Globus pallidus (tissue), 1 donor: ENCODE results near the gene MAPK1.
"Not testable (repeated sequence)": the region's sequence is repeated elsewhere in the genome, so short reads cannot be mapped to it uniquely, and the experiment has no call there.

Experiments used
- DNase-seq: peaks from one replicate; pipeline ENCODE4 v3.0.0-alpha.2; 2015; ENCODE audit warnings: low spot score

MAPK1 gene

DNA sequence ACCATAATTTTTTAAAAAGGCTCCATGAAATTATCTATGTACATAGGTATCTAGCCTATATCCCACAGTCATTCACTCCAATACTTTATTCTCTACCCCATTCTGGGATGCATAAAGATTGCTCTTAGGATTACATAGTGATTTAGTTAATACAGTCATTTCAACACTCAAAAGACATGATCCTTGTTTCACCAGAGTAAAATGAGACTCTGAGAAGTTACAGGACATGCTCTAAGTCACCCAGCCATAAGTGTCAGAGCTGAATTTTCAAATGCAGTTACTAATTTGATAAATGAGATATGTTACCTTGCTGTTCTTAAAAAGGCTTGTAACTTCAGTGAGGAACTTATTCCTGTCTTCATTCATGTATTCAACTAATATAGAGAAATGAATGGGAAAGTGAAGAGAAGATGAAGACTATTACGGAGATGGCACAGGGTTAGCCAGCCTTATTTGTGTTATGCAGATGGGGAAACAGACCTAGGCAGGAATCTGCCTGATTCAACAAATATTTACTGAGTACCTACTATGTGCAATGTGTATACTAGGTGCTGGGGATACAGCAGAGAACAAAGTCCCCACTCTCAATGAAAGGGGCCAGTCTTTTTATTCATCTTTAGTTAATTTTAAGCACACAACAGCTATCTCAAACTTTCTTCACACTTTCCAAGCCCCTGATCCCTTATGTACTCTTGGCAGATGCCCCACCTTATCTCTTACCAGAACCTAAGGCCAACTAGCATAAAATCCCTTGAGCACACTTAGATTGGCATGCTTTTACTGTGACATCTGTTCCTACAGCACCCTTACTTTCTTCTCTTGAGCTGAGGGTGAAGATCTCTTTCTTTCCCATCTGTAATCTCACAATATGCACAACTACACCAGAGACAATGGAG, 21.6 kb downstream of the MAPK1 start:
- no peak for DNase-seq

DNA sequence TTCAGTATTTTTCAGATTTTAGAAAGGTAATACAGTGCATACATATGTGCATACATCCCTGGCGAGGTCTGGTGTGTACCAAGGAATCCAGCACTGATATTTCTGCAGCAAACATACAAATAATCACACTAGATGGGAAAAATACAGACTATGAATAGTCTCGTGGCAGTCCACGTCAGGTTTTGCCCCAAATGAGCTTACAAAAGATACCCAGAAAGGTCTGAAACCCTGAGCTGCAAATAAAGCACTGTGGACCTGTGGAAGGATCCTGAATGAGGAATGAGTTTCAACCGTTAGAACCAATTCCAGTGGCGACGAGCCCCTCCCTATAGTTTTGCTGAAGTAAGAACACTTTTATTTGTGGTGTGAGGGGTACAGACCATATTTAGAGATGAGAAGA, 24.5 kb downstream of the MAPK1 start:
- no peak for DNase-seq

DNA sequence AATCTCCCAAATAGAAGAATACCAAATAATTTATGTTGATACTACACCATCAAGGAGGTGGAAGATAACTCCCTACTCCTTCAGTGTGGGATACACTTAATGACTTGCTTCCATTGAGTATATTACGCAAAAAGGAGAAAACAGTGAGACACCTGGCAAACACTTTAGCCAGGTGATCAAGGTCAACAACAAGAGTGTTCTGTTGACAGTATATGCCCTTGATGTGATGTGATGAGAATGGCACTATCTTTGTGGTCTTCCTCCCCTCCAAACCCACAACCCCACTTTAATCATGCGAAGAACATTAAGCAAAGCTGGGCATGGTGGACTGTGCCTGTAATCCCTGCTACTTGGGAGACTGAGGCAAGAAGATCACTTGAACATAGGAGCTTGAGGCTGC, 26.0 kb downstream of the MAPK1 start:
- no peak for DNase-seq

DNA sequence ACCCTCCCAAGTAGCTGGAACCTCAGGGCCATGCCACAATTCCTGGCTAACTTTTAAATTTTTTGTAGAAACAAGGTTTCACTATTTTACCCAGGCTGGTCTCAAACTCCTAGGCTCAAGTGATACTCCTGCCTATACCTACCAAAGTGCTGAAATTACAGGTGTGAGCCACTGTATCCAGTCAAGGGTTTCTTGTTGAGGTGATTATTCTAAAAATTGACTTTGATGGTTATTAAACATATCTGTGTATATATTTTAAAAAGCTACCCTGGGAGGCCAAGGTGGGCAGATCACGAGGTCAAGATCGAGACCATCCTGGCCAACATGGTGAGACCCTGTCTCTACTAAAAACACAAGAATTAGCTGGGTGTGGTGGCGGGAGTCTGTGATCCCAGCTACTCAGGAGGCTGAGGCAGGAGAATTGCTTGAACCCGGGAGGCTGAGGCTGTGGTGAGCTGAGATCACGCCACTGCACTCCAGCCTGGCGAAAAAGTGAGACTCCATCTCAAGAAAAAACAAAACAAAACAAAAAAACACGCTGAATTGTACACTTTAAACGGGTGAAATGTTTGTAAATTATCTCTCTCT, 27.1 kb downstream of the MAPK1 start:
- no peak for DNase-seq

- DNase-seq = no peak
Measured at GRCh38 chr22:21839765-21840140, 27.7 kb downstream of the MAPK1 start.

DNA sequence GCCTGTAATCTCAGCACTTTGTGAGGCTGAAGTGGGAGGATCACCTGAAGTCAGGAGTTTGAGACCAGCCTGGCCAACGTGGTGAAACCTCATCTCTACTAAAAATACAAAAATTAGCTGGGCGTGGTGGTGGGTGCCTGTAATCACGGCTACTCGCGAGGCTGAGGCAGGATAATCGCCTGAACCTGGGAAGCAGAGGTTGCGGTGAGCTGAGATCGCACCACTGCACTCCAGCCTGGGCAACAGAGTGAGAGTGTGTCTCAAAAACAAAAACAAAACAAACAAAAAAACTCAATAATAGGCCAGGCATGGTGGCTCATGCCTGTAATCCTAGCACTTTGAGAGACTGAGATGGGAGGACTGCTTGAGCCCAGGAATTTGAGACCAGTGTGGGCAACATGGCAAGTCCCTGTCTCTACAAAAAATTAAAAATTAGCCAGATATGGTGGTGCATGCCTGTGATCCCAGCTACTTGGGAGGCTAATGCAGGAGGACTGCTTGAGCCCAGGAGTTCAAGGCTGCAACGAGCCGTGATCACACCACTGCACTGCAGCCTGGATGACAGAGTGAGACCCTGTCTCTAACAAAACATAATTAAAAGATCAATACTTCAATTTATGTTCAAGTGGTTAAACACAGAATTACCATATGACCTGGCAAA, 28.2 kb downstream of the MAPK1 start:
- DNase-seq = not testable (repeated sequence)

- DNase-seq = no peak
Measured at GRCh38 chr22:21837248-21837979, 30.0 kb downstream of the MAPK1 start.

DNA sequence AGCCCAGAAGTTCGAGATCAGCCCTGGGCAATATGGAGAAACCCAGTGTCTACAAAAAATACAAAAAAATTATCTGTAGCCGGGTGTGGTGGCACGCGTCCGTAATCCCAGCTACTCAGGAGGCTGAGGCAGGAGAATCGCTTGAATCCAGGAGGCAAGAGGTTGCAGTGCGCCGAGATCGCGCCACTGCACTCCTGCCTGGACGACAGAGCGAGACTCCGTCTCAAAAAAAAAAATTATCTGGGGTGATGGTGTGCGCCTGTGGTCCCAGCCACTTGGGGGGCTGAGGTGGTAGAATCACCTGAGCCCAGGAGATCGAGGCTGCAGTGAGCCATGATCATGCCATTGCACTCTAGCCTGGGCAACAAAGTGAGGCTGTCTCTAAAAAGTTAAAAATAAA, 31.0 kb downstream of the MAPK1 start:
- DNase-seq = not testable (repeated sequence)

DNA sequence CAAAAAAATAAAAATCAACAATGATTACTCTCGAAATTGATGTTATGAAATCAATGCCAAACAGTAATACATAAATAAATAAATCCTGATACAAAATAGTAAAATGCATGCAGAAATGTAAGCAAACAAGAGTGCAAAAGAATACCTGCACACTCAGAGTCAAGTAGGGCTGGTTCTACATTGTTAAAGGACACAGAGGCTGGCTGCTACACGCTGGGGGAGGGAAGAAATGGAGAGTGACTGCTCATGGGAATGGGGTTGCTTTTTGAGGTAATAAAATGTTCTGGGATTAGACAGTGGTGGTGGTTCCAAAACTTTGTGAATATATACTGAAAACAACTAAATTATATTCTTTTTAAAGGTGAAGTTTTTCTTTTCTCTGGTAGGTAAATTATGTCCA, 32.1 kb downstream of the MAPK1 start:
- no peak for DNase-seq

- DNase-seq = no peak
Measured at GRCh38 chr22:21834869-21835268, 32.6 kb downstream of the MAPK1 start.

GRCh38 chr22:21832291-21833290, 34.9 kb downstream of the MAPK1 start:
- no peak for DNase-seq

DNA sequence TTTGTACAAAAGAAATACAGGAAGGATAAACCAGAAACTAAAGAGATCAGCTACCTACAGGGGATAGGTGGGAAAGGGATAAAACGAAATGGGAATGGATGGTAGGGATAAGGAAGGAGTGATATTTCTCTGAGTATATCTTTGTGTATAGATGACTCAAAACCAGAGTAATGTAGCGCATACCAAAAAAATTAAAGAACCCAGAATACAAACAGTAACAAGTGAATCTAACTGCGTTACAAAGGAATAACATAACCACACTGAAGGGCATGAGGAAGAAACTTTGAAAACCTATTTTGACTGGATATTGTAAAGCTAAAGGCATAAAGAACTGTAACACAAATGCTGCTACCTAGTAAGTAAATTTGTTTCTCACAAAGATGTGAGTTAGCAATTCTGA, 37.9 kb downstream of the MAPK1 start:
- no peak for DNase-seq

DNA sequence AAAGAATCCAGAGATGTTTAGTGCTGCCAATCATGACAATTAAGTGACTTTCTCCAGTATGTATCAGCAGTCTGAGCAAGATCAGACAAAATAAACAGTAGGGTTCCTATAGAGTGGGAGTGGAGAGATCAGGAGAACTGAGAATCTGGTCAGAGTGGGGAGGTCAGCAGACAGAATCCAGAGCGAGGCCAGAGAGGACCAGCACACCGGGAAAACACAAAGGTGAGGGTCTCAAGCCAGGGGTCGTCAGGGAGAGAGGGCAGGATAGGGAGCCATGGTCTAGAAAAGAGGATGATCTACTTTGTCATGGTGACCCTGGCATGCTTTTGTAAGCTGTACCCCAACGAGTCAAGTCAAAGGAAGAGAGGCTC, 39.2 kb downstream of the MAPK1 start:
- DNase-seq = no peak

DNA sequence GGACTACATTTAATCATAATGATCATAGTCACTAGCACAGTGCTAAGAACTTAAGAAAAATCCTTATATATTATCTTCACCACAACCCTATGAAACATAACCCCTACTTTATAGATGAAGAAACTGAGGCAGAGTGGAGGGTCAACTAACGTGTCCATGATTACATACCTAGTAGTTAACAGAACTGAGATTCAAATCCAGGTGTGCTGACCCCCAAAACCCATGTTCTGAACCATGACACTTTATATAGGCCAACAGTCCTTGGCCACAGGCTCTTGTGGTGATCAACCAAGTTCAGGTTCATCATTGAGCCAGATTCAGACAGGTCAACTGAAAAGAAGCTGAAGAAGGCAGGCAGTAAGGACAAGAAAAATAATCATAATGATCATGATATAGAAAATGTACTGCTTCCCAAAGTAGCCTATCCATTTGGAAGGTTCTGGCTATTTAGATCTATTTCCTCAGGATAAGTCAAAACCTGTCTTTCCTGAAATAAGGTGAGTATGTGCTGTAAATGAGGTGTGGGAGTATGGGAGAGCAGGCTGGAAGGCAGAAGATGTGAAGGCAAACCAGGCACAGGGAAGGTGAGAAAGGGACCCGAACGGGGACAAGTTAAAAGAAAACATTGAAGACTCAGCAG, 39.7 kb downstream of the MAPK1 start:
- no peak for DNase-seq

DNA sequence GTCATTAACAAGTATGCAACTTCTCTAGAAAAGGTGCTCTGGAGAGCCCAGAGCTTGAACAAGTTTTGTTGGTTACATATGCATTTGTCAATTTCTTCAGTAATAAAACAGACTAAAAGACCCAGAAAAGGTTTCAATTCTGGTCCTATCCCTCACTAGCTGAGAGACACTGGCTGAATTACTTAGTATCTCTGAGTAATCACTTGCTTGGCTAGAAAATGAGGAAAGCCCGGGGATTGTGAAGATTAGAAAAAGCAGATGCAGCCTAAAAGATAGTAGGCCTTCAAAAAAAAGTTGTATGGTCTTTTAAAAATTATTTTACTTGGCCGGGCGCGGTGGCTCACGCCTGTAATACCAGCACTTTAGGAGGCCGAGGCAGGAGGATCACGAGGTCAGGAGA, 41.2 kb downstream of the MAPK1 start:
- DNase-seq = no peak

DNA sequence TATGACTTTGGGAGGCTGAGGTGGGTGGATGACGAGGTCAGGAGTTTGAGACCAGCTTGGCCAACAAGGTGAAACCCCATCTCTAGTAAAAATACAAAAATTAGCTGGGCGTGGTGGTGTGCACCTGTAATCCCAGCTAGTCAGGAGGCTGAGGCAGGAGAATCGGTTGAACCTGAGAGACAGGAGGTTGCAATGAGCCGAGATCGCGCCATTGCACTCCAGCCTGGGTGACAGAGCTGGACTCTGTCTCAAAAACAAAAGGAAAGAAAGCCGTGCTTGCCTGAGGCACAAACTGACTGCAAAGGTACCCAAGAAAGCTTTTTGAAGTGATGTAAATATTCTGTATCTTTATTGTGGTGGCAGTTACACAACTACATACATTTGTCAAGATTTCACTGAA, 42.5 kb downstream of the MAPK1 start:
- DNase-seq = not testable (repeated sequence)

DNA sequence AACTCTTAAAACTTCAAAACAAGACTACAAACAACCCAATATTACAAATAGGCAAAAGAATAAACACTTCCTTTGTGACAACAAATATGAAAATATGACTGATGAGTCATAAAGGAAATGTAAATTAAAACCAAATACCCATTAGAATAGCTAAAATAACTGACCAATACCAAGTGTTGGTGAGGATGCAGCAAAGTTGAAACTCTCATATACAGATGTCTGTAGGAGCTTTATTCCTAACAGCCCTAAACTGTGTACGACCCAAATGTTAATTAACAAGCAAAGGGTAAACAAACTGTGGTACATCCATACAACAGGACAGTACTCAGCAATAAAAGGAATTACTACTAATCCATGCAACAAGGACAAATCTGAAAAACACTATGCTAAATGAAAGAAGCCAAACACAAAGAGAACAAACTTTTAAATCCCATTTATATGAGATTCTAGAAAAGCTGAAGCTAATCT, 43.0 kb downstream of the MAPK1 start:
- no peak for DNase-seq

GRCh38 chr22:21823740-21824444, 43.6 kb downstream of the MAPK1 start:
- no peak for DNase-seq

DNA sequence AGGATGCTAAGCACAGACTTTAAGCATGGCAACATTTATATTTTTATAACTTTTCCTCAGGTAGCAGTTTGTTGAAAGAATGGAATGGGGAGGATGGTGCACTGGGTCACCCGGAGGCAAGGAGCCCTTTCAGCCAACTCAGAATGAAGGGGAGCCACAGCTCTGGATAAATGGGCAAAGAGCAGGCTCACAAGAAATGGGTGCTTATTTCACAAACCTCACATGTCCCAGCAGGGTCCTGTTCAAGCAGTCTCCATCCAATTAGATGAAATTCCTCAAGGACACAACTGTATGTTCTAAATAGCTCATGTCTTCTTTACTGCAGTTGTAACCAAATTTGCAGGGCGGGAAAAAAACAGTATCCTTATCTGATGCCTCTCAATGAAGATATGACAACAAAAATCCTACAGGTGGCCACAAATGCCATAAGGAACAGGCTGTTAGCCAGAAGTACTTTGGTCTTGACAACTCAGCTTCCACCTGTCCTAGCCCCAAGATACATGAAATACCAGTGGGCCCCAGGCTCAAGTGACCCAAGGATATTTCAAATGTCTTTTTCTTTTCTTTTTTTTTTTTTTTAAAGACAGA, 48.2 kb downstream of the MAPK1 start:
- no peak for DNase-seq
